ENCODE data around the gene KIF3A.

DNA sequence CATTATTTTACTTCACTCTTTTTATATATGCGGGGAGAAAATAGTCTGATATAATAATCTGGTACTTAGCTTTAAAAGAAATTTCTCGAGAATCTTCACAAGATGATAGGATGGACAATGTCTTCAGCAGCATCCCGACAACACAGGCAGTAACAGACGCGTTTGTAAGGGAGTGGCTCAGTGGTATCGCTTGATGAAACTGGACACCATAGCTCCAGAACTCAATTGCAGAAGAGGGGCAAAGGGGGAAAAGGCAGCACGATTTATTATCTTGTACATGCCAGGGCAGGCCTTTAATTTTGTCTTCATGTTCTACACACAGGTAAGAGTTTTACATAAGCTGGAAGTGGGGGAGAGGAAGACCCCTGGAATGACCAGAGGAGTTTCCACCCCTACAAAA, 47.8 kb downstream of the KIF3A start:
- TF ChIP-seq, protein P1, sequence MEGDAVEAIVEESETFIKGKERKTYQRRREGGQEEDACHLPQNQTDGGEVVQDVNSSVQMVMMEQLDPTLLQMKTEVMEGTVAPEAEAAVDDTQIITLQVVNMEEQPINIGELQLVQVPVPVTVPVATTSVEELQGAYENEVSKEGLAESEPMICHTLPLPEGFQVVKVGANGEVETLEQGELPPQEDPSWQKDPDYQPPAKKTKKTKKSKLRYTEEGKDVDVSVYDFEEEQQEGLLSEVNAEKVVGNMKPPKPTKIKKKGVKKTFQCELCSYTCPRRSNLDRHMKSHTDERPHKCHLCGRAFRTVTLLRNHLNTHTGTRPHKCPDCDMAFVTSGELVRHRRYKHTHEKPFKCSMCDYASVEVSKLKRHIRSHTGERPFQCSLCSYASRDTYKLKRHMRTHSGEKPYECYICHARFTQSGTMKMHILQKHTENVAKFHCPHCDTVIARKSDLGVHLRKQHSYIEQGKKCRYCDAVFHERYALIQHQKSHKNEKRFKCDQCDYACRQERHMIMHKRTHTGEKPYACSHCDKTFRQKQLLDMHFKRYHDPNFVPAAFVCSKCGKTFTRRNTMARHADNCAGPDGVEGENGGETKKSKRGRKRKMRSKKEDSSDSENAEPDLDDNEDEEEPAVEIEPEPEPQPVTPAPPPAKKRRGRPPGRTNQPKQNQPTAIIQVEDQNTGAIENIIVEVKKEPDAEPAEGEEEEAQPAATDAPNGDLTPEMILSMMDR (conservative IDR thresholded peaks at IDR 0.05; ENCODE audit: low read length) = no peak
- no peak for TF ChIP-seq EZH2phosphoT487 (IDR thresholded peaks at IDR 0.05; ENCODE audit: borderline replicate concordance)
